ENCODE data around the gene MRPL43.

Gene MRPL43

GRCh38 chr10:100962351-100963080, 24.8 kb downstream of the MRPL43 start:
- no peak for DNase-seq

DNA sequence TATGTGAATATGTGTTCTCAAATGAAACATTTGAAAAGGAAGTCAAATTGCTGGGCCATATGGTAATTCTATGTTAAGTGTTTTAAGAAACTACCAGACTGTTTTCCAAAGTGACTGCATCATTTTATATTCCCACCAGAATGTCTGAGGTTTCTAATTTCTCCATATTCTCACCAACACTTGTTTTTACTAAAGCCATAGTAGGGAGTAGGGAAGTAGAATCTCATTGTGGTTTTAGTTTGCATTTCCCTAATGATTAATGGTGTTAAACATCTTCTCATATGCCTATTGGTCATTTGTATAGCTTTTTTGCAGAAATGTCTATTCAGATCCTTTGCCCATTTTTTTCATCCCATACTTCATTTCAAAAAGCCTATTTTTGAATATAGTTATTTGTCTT, 27.0 kb downstream of the MRPL43 start:
- DNase-seq: no peak

GRCh38 chr10:100948916-100949315, 38.4 kb downstream of the MRPL43 start:
- DNase-seq: no peak

- no peak for DNase-seq
Measured at GRCh38 chr10:100945754-100946153, 41.5 kb downstream of the MRPL43 start.

DNA sequence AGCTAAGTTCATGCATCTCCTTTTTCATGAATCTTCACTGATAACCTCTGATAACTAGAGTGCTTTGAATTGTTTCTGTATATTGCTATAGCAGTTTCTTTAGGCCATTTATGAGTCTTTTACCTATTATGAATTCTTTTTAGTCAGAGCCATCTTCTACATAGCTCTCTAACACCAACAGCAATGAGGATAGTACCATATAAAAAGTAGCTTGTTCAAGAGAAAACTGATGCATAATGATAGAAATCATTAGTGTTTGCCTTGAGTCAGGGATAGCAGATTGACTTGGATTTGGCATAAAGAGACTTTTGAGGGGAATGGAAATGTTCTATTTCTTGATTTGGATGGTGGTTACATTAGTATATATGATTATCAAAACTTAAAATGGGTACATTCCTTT, 43.8 kb downstream of the MRPL43 start:
- DNase-seq: no peak

- no peak for DNase-seq
Measured at GRCh38 chr10:100942229-100942628, 45.1 kb downstream of the MRPL43 start.

- no peak for DNase-seq
Measured at GRCh38 chr10:100939763-100940344, 47.4 kb downstream of the MRPL43 start.

Data from SHP77 (cell line).